GM12878 (cell line): ENCODE measurements around the gene CRELD2. TPM values are rescaled to one million over a fixed set of nuclear protein-coding genes. Genes with fewer than 3 reads are reported as not detected.

Source experiments
- BCL3 ChIP-seq: IDR thresholded peaks from 2 replicates; pipeline ENCODE4 v1.6.1; 2011; ENCODE audit warnings: borderline replicate concordance, low read depth, mild to moderate bottlenecking, moderate library complexity, low read length; ENCODE audit not compliant: insufficient read depth, poor library complexity, severe bottlenecking
- CHD4 ChIP-seq: fragments of 200-600 bp; sonication (generic); IDR thresholded peaks from 2 replicates; pipeline ENCODE4 v1.6.1; 2016; ENCODE audit warnings: mild to moderate bottlenecking
- CTCF ChIP-seq, 3 experiments: IDR thresholded peaks in 2 of 3; conservative IDR thresholded peaks in 1 of 3; 2 replicates each; pipeline ENCODE4 v1.5.1; 2011; ENCODE audit warnings: low read depth in 3 of 3, low read length in 3 of 3, mild to moderate bottlenecking in 3 of 3, control low read depth in 2 of 3, moderate library complexity in 2 of 3, inconsistent platforms in 1 of 3, mixed read lengths in 1 of 3; ENCODE audit not compliant: control insufficient read depth in 2 of 3, insufficient read depth in 1 of 3; ENCODE audit errors: extremely low read depth in 1 of 3
- EP300 ChIP-seq, 2 experiments: fragments of 150-350 bp in 1 of 2; IDR thresholded peaks; 2 replicates each; pipeline ENCODE4 v1.6.1; 2011 to 2012; ENCODE audit warnings: low read depth in 2 of 2, low read length in 2 of 2, borderline replicate concordance in 1 of 2, improper control_type of control experiment in 1 of 2, inconsistent platforms in 1 of 2; ENCODE audit not compliant: control insufficient read depth in 1 of 2
- HDAC2 ChIP-seq: fragments of 200-600 bp; sonication (generic); IDR thresholded peaks from 2 replicates; pipeline ENCODE4 v1.6.1; 2017
- JUNB ChIP-seq: IDR thresholded peaks from 2 replicates; pipeline ENCODE4 v1.6.1; 2016; ENCODE audit warnings: antibody characterized with exemption, mild to moderate bottlenecking
- KAT2A ChIP-seq: conservative IDR thresholded peaks from 2 replicates; pipeline ENCODE4 v1.6.1; 2011; ENCODE audit warnings: low read depth, low read length; ENCODE audit not compliant: control insufficient read depth
- MEF2A ChIP-seq: IDR thresholded peaks from 2 replicates; pipeline ENCODE4 v1.6.1; 2011; ENCODE audit warnings: low read depth, mild to moderate bottlenecking, low read length, moderate library complexity; ENCODE audit not compliant: insufficient read depth
- MTA3 ChIP-seq: IDR thresholded peaks from 2 replicates; pipeline ENCODE4 v1.6.1; 2012; ENCODE audit warnings: low read length, inconsistent platforms, borderline replicate concordance
- PAX8 ChIP-seq: fragments of 450-650 bp; IDR thresholded peaks from 2 replicates; pipeline ENCODE4 v1.6.1; 2017; ENCODE audit warnings: mild to moderate bottlenecking, moderate library complexity
- PML ChIP-seq: IDR thresholded peaks from 2 replicates; pipeline ENCODE4 v1.6.1; 2012; ENCODE audit warnings: low read length, inconsistent platforms
- POLR2AphosphoS2 ChIP-seq: IDR thresholded peaks from 2 replicates; pipeline ENCODE4 v1.6.1; 2011; ENCODE audit warnings: low read depth, mild to moderate bottlenecking, low read length, improper control_type of control experiment, moderate library complexity
- RBBP5 ChIP-seq: fragments of 200-600 bp; sonication (generic); conservative IDR thresholded peaks from 2 replicates; pipeline ENCODE4 v1.6.1; 2016
- SIN3A ChIP-seq: IDR thresholded peaks from 2 replicates; pipeline ENCODE4 v1.6.1; 2012; ENCODE audit warnings: low read depth, low read length, improper control_type of control experiment
- SMAD5 ChIP-seq: IDR thresholded peaks from 2 replicates; pipeline ENCODE4 v1.6.1; 2016; ENCODE audit warnings: antibody characterized with exemption, low read depth
- SUPT20H ChIP-seq: IDR thresholded peaks from 2 replicates; pipeline ENCODE4 v1.6.1; 2011; ENCODE audit warnings: low read depth, mild to moderate bottlenecking, low read length, moderate library complexity, borderline replicate concordance; ENCODE audit not compliant: control insufficient read depth
- SUZ12 ChIP-seq: fragments of 200-600 bp; sonication (generic); IDR thresholded peaks from one replicate; pipeline ENCODE4 v1.6.1; 2018; ENCODE audit warnings: antibody characterized with exemption, mild to moderate bottlenecking; ENCODE audit not compliant: unreplicated experiment
- TARDBP ChIP-seq: IDR thresholded peaks from 2 replicates; pipeline ENCODE4 v1.6.1; 2016; ENCODE audit warnings: borderline replicate concordance
- TCF12 ChIP-seq: IDR thresholded peaks from 2 replicates; pipeline ENCODE4 v1.6.1; 2011; ENCODE audit warnings: low read depth, mild to moderate bottlenecking, low read length
- TCF7 ChIP-seq: IDR thresholded peaks from 2 replicates; pipeline ENCODE4 v1.6.1; 2014; ENCODE audit warnings: antibody characterized with exemption, borderline replicate concordance
- WRNIP1 ChIP-seq: IDR thresholded peaks from 2 replicates; pipeline ENCODE4 v1.6.1; 2011; ENCODE audit warnings: low read depth, low read length, improper control_type of control experiment, borderline replicate concordance
- ZBED1 ChIP-seq: IDR thresholded peaks from 2 replicates; pipeline ENCODE4 v1.6.1; 2016; ENCODE audit warnings: borderline replicate concordance
- ZNF24 ChIP-seq: fragments of 450-650 bp; IDR thresholded peaks from 2 replicates; pipeline ENCODE4 v1.6.1; 2017; ENCODE audit warnings: antibody characterized with exemption, mild to moderate bottlenecking
- ZZZ3 ChIP-seq: IDR thresholded peaks from 2 replicates; pipeline ENCODE4 v1.6.1; 2011; ENCODE audit warnings: low read depth; ENCODE audit not compliant: control insufficient read depth, insufficient read length
- polyA plus RNA-seq, 11 experiments: library from polyadenylated mRNA; depleted of rRNA in 4 of 11; unstranded in 6 of 11; stranded (reverse) in 5 of 11; fragments of >200 nt; fragmentation: Nextera tagmentation in 4 of 11; fragmentation: Illumina TruSeq in 1 of 11; extraction: Ambion mirVana in 4 of 11; extraction: Trizol in 1 of 11; gene quantifications; 1 replicate in 1 of 11; 2 replicates in 10 of 11; pipeline versions ENCODE4 v1.2.1 to v1.2.3, GENCODE V29; 2011 to 2016; ENCODE audit warnings: inconsistent platforms in 2 of 11, missing spikeins in 2 of 11, low read depth in 1 of 11
- total RNA-seq, 4 experiments: library from RNA; depleted of rRNA in 3 of 4; stranded (reverse); fragments of >200 nt in 3 of 4; fragmentation: Illumina TruSeq in 1 of 4; extraction: Trizol in 1 of 4; gene quantifications; 2 replicates each; pipeline versions ENCODE4 v1.2.1 to v1.2.3, GENCODE V29; 2013 to 2021
- TF ChIP-seq, protein P1 (sequence below): fragments of 450-650 bp; IDR thresholded peaks from 2 replicates; pipeline ENCODE4 v1.6.1; 2017; ENCODE audit warnings: antibody characterized with exemption, mild to moderate bottlenecking, moderate library complexity

The CRELD2 gene
- total and polyA plus RNA-seq, 10 of the 15 experiments (the other 5 are each of a cell fraction or from before 2014, with no cell fraction given), result 9.4 to 111 (median 25.9) TPM

GRCh38 chr22:49975543-49976389, 57.3 kb downstream of the CRELD2 start (continued):
- TF ChIP-seq CTCF (IDR thresholded peaks at IDR 0.05 in 2 of 3, conservative IDR thresholded peaks at IDR 0.05 in 1 of 3; ENCODE audit: control insufficient read depth in 2 of 3, extremely low read depth in 1 of 3, insufficient read depth in 1 of 3, low read depth in 3 of 3, low read length in 3 of 3) (no peak), SUZ12 (no peak), HDAC2 (no peak), WRNIP1 (no peak), BCL3 (no peak), EP300 (IDR thresholded peaks at IDR 0.05; ENCODE audit: borderline replicate concordance in 1 of 2, control insufficient read depth in 1 of 2, low read depth in 2 of 2, low read length in 2 of 2) (no peak), ZNF24 (no peak), PAX8 (no peak), ZBED1 (no peak), SUPT20H (no peak), POLR2AphosphoS2 (no peak), RBBP5 (no peak), KAT2A (no peak), TARDBP (no peak), PML (no peak), JUNB (no peak), TCF7 (no peak), MEF2A (no peak), CHD4 (no peak), SMAD5 (no peak), ZZZ3 (no peak), MTA3 (no peak), TCF12 (no peak), SIN3A (no peak)
- TF ChIP-seq, protein P1, sequence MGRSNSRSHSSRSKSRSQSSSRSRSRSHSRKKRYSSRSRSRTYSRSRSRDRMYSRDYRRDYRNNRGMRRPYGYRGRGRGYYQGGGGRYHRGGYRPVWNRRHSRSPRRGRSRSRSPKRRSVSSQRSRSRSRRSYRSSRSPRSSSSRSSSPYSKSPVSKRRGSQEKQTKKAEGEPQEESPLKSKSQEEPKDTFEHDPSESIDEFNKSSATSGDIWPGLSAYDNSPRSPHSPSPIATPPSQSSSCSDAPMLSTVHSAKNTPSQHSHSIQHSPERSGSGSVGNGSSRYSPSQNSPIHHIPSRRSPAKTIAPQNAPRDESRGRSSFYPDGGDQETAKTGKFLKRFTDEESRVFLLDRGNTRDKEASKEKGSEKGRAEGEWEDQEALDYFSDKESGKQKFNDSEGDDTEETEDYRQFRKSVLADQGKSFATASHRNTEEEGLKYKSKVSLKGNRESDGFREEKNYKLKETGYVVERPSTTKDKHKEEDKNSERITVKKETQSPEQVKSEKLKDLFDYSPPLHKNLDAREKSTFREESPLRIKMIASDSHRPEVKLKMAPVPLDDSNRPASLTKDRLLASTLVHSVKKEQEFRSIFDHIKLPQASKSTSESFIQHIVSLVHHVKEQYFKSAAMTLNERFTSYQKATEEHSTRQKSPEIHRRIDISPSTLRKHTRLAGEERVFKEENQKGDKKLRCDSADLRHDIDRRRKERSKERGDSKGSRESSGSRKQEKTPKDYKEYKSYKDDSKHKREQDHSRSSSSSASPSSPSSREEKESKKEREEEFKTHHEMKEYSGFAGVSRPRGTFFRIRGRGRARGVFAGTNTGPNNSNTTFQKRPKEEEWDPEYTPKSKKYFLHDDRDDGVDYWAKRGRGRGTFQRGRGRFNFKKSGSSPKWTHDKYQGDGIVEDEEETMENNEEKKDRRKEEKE, result no peak
